CD14-positive monocyte (primary cell): ENCODE measurements around the gene GRM8. TPM values are rescaled to one million over a fixed set of nuclear protein-coding genes. Genes with fewer than 3 reads are reported as not detected.
"Not testable (repeated sequence)": the region's sequence is repeated elsewhere in the genome, so short reads cannot be mapped to it uniquely, and the experiment has no call there.

Source experiments
- DNase-seq, 3 donors: peaks; one replicate each; pipeline ENCODE4 v3.0.0-alpha.2; 2011 to 2022
- H2AFZ ChIP-seq: 2 replicates; pipeline ENCODE4 v1.6.0; 2012; ENCODE audit warnings: mild to moderate bottlenecking, low read depth, low read length, inconsistent platforms; ENCODE audit not compliant: insufficient read depth, poor library complexity, severe bottlenecking
- H3K27ac ChIP-seq, 2 donors: 1 replicate in 1 of 2; 2 replicates in 1 of 2; pipeline ENCODE4 v1.5.1; 2012 to 2013; ENCODE audit warnings: low read length in 2 of 2, control low read depth in 1 of 2, inconsistent platforms in 1 of 2, low read depth in 1 of 2, mild to moderate bottlenecking in 1 of 2
- H3K27me3 ChIP-seq, 2 donors: one replicate each; pipeline versions ENCODE4 v1.6.0 to v1.6.1; 2011 to 2013; ENCODE audit warnings: low read length in 2 of 2; ENCODE audit not compliant: control insufficient read depth in 2 of 2, insufficient read depth in 2 of 2
- H3K36me3 ChIP-seq, 2 donors: replicated peaks in 1 of 2; 1 replicate in 1 of 2; 2 replicates in 1 of 2; pipeline versions ENCODE4 v1.5.1 to v1.6.1; 2012 to 2013; ENCODE audit warnings: low read length in 2 of 2, control low read depth in 1 of 2, inconsistent platforms in 1 of 2, mild to moderate bottlenecking in 1 of 2; ENCODE audit not compliant: insufficient read depth in 2 of 2, control insufficient read depth in 1 of 2
- H3K4me1 ChIP-seq, 2 donors: 1 replicate in 1 of 2; 2 replicates in 1 of 2; pipeline versions ENCODE4 v1.5.1 to v1.6.1; 2012 to 2013; ENCODE audit warnings: low read length in 2 of 2, control low read depth in 1 of 2, inconsistent platforms in 1 of 2, mild to moderate bottlenecking in 1 of 2, moderate library complexity in 1 of 2; ENCODE audit not compliant: insufficient read depth in 2 of 2, control insufficient read depth in 1 of 2
- H3K4me2 ChIP-seq: replicated peaks from 2 replicates; pipeline ENCODE3; 2012; ENCODE audit warnings: low read length, moderate library complexity, mild to moderate bottlenecking; ENCODE audit not compliant: poor library complexity, severe bottlenecking; ENCODE audit errors: extremely low read depth
- H3K4me3 ChIP-seq, 3 experiments: fragments of 200-600 bp in 1 of 3; sonication (generic) in 1 of 3; replicated peaks in 1 of 3; 1 replicate in 2 of 3; 2 replicates in 1 of 3; pipeline ENCODE4 v1.5.1; 2011 to 2013; ENCODE audit warnings: low read length in 3 of 3, mild to moderate bottlenecking in 3 of 3, control low read depth in 2 of 3, low read depth in 2 of 3, inconsistent platforms in 1 of 3, moderate library complexity in 1 of 3
- H3K79me2 ChIP-seq: 2 replicates; pipeline ENCODE4 v1.6.0; 2012; ENCODE audit warnings: mild to moderate bottlenecking, control low read depth, inconsistent platforms, low read length, moderate library complexity; ENCODE audit not compliant: insufficient read depth
- H3K9ac ChIP-seq: 2 replicates; pipeline ENCODE4 v1.6.0; 2017; ENCODE audit warnings: low read length, mild to moderate bottlenecking; ENCODE audit not compliant: insufficient read depth, poor library complexity, severe bottlenecking
- H3K9me3 ChIP-seq, 2 donors: replicated peaks in 1 of 2; 1 replicate in 1 of 2; 2 replicates in 1 of 2; pipeline versions ENCODE4 v1.5.1 to v1.6.1; 2012 to 2013; ENCODE audit warnings: low read length in 2 of 2, control low read depth in 1 of 2; ENCODE audit not compliant: control insufficient read depth in 1 of 2, insufficient read depth in 1 of 2
- H4K20me1 ChIP-seq: 2 replicates; pipeline ENCODE4 v1.6.0; 2012; ENCODE audit warnings: mild to moderate bottlenecking, low read length, control low read depth, moderate library complexity; ENCODE audit not compliant: insufficient read depth
- H3K27ac Mint-ChIP-seq, 7 donors: one replicate each; pipeline ENCODE4 v1.8.0; 2020; ENCODE audit warnings: mild to moderate bottlenecking in 7 of 7, mixed read lengths in 7 of 7, moderate library complexity in 6 of 7, inconsistent platforms in 2 of 7
- H3K27me3 Mint-ChIP-seq, 3 donors: one replicate each; pipeline ENCODE4 v1.8.0; 2021 to 2022; ENCODE audit warnings: low read depth in 3 of 3, mild to moderate bottlenecking in 3 of 3, mixed read lengths in 3 of 3, moderate library complexity in 3 of 3, inconsistent platforms in 1 of 3
- H3K36me3 Mint-ChIP-seq, 2 donors: one replicate each; pipeline ENCODE4 v1.8.0; 2020; ENCODE audit warnings: mixed read lengths in 2 of 2, inconsistent platforms in 1 of 2, mild to moderate bottlenecking in 1 of 2
- H3K4me1 Mint-ChIP-seq: one replicate; pipeline ENCODE4 v1.8.0; 2020; ENCODE audit warnings: mild to moderate bottlenecking, mixed read lengths
- H3K4me3 Mint-ChIP-seq, 2 donors: one replicate each; pipeline ENCODE4 v1.8.0; 2020; ENCODE audit warnings: mild to moderate bottlenecking in 2 of 2, mixed read lengths in 2 of 2, moderate library complexity in 1 of 2
- H3K9me3 Mint-ChIP-seq, 7 donors: one replicate each; pipeline ENCODE4 v1.8.0; 2020 to 2022; ENCODE audit warnings: mixed read lengths in 7 of 7, mild to moderate bottlenecking in 6 of 7, moderate library complexity in 6 of 7, inconsistent platforms in 2 of 7
- CTCF ChIP-seq: fragments of 200-600 bp; IDR thresholded peaks from one replicate; pipeline ENCODE4 v1.8.0; 2022; ENCODE audit warnings: antibody characterized with exemption, mild to moderate bottlenecking
- WGBS: methylation state at CpG from one replicate; pipeline ENCODE4 v1.1.5; 2013; ENCODE audit warnings: missing lambda C conversion rate; ENCODE audit not compliant: insufficient coverage; 5-methylcytosine and 5-hydroxymethylcytosine counted together
- intact Hi-C, 2 donors: fragments of 100-400 bp; cut with micrococcal nuclease; formaldehyde crosslinking; loops; one replicate each; pipeline versions ENCODE4 v1.15.0 to v1.15.1; 2023
- polyA plus RNA-seq, 3 donors: library from polyadenylated mRNA; depleted of rRNA in 1 of 3; unstranded in 2 of 3; stranded (reverse) in 1 of 3; fragments of 300-500 nt in 2 of 3; fragments of >200 nt in 1 of 3; fragmentation: Illumina TruSeq in 2 of 3; gene quantifications; 1 replicate in 2 of 3; 2 replicates in 1 of 3; pipeline ENCODE4 v1.2.3, GENCODE V29; 2012 to 2021

Gene GRM8
- polyA plus RNA-seq, 3 donors: not detected

GRCh38 chr7:126839624-126840023 lies 413.1 kb downstream of the GRM8 start:
- H3K79me2 ChIP-seq: no peaks in the 10 kb centered on the region
- no peak overlapping the region for H3K9ac ChIP-seq
- no peak overlapping the region for H3K4me2 ChIP-seq
- H3K4me1 Mint-ChIP-seq: no peaks in the 10 kb centered on the region
- no peaks in the 10 kb centered on the region for H3K27me3 ChIP-seq
- H2AFZ ChIP-seq: no peak overlapping the region
- peaks cover 0 to 2% (median 0%) of the 10 kb centered on the region in 7 donors for H3K9me3 Mint-ChIP-seq
- H3K4me1 ChIP-seq: no peaks in the 10 kb centered on the region
- no peak overlapping the region for H3K4me3 ChIP-seq
- H3K27ac Mint-ChIP-seq: no peak overlapping the region
- H3K36me3 Mint-ChIP-seq: no peaks in the 10 kb centered on the region
- no peak overlapping the region for H3K27ac ChIP-seq
- no CpG with 5 or more reads among the region's 1 CpG for WGBS
- no peaks in the 10 kb centered on the region for H4K20me1 ChIP-seq
- DNase-seq: no peak
- intact Hi-C loops: no loop called here
- H3K9me3 ChIP-seq: no peaks in the 10 kb centered on the region
- no peaks in the 10 kb centered on the region for H3K36me3 ChIP-seq
- no peak for TF ChIP-seq CTCF
- no peaks in the 10 kb centered on the region for H3K27me3 Mint-ChIP-seq
- no peak overlapping the region for H3K4me3 Mint-ChIP-seq

GRCh38 chr7:126838194-126838593 lies 414.5 kb downstream of the GRM8 start:
- peaks cover 0 to 2% (median 0%) of the 10 kb centered on the region in 7 donors for H3K9me3 Mint-ChIP-seq
- Histone ChIP-seq H3K4me2 (no peak overlapping the region), H3K36me3 (no peaks in the 10 kb centered on the region), H3K27me3 (no peaks in the 10 kb centered on the region), H3K4me1 (no peaks in the 10 kb centered on the region), H4K20me1 (no peaks in the 10 kb centered on the region), H3K27ac (no peak overlapping the region), H3K9ac (no peak overlapping the region), H3K9me3 (no peaks in the 10 kb centered on the region), H3K4me3 (no peak overlapping the region), H2AFZ (no peak overlapping the region), H3K79me2 (no peaks in the 10 kb centered on the region)
- no peaks in the 10 kb centered on the region for H3K4me1 Mint-ChIP-seq
- H3K36me3 Mint-ChIP-seq: no peaks in the 10 kb centered on the region
- no peak overlapping the region for H3K4me3 Mint-ChIP-seq
- intact Hi-C loops: no loop called here
- no peak overlapping the region for H3K27ac Mint-ChIP-seq
- DNase-seq: no peak
- no peak for TF ChIP-seq CTCF
- H3K27me3 Mint-ChIP-seq: no peaks in the 10 kb centered on the region

GRCh38 chr7:126831241-126831640 lies 421.5 kb downstream of the GRM8 start:
- H3K79me2 ChIP-seq, H2AFZ ChIP-seq, H3K4me3 ChIP-seq, H4K20me1 ChIP-seq, H3K36me3 Mint-ChIP-seq, H3K36me3 ChIP-seq, H3K4me3 Mint-ChIP-seq, H3K27ac Mint-ChIP-seq, H3K4me1 Mint-ChIP-seq, H3K9me3 ChIP-seq, H3K4me1 ChIP-seq, H3K9ac ChIP-seq, DNase-seq, intact Hi-C loops, H3K4me2 ChIP-seq, H3K27me3 ChIP-seq, H3K27me3 Mint-ChIP-seq, H3K27ac ChIP-seq: not testable (repeated sequence)
- H3K9me3 Mint-ChIP-seq: peaks cover 2 to 11% (median 7%) of the 10 kb centered on the region in 7 donors
- WGBS: 76% methylated on average over 6 of the region's 9 CpGs
